HL-60 (cell line): ENCODE results near the gene FRRS1L.

Experiments
- CTCF ChIP-seq: IDR thresholded peaks from one replicate; pipeline ENCODE4 v1.5.1; 2011; ENCODE audit warnings: low read length, control low read depth, inconsistent platforms; ENCODE audit not compliant: insufficient read depth
- POLR2AphosphoS5 ChIP-seq: IDR thresholded peaks from 2 replicates; pipeline ENCODE4 v1.6.1; 2012; ENCODE audit warnings: low read depth
- TF ChIP-seq, protein P1 (sequence below): IDR thresholded peaks from 2 replicates; pipeline ENCODE4 v1.6.1; 2012; ENCODE audit warnings: low read depth; ENCODE audit not compliant: insufficient replicate concordance

- TF ChIP-seq CTCF (no peak), POLR2AphosphoS5 (no peak)
- TF ChIP-seq, protein P1, sequence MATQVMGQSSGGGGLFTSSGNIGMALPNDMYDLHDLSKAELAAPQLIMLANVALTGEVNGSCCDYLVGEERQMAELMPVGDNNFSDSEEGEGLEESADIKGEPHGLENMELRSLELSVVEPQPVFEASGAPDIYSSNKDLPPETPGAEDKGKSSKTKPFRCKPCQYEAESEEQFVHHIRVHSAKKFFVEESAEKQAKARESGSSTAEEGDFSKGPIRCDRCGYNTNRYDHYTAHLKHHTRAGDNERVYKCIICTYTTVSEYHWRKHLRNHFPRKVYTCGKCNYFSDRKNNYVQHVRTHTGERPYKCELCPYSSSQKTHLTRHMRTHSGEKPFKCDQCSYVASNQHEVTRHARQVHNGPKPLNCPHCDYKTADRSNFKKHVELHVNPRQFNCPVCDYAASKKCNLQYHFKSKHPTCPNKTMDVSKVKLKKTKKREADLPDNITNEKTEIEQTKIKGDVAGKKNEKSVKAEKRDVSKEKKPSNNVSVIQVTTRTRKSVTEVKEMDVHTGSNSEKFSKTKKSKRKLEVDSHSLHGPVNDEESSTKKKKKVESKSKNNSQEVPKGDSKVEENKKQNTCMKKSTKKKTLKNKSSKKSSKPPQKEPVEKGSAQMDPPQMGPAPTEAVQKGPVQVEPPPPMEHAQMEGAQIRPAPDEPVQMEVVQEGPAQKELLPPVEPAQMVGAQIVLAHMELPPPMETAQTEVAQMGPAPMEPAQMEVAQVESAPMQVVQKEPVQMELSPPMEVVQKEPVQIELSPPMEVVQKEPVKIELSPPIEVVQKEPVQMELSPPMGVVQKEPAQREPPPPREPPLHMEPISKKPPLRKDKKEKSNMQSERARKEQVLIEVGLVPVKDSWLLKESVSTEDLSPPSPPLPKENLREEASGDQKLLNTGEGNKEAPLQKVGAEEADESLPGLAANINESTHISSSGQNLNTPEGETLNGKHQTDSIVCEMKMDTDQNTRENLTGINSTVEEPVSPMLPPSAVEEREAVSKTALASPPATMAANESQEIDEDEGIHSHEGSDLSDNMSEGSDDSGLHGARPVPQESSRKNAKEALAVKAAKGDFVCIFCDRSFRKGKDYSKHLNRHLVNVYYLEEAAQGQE, result no peak
Measured at GRCh38 chr9:109179801-109180523, 12.9 kb upstream of the FRRS1L start.
